HUES6 (cell line): ENCODE results near the gene NOTCH2.
"Not testable (repeated sequence)": the region's sequence is repeated elsewhere in the genome, so short reads cannot be mapped to it uniquely, and the experiment has no call there.

Source experiments
- H3K27ac ChIP-seq: 2 replicates; pipeline ENCODE4 v1.7.0; 2013; ENCODE audit warnings: low read depth, mild to moderate bottlenecking, low read length, inconsistent platforms
- H3K27me3 ChIP-seq: 2 replicates; pipeline ENCODE4 v1.6.1; 2013; ENCODE audit warnings: low read length; ENCODE audit not compliant: control insufficient read depth, insufficient read depth
- H3K36me3 ChIP-seq: 2 replicates; pipeline ENCODE4 v1.6.1; 2013; ENCODE audit warnings: low read length; ENCODE audit not compliant: control insufficient read depth, insufficient read depth
- H3K4me1 ChIP-seq: 2 replicates; pipeline ENCODE4 v1.6.1; 2013; ENCODE audit warnings: low read length; ENCODE audit not compliant: control insufficient read depth, insufficient read depth
- H3K4me3 ChIP-seq: 2 replicates; pipeline ENCODE4 v1.5.1; 2013; ENCODE audit warnings: low read depth, low read length
- H3K9ac ChIP-seq: one replicate; pipeline ENCODE4 v1.6.1; 2013; ENCODE audit warnings: mild to moderate bottlenecking, low read length
- H3K9me3 ChIP-seq: 2 replicates; pipeline ENCODE4 v1.6.1; 2013; ENCODE audit warnings: low read depth, low read length; ENCODE audit not compliant: control insufficient read depth, insufficient read depth

NOTCH2 gene

DNA sequence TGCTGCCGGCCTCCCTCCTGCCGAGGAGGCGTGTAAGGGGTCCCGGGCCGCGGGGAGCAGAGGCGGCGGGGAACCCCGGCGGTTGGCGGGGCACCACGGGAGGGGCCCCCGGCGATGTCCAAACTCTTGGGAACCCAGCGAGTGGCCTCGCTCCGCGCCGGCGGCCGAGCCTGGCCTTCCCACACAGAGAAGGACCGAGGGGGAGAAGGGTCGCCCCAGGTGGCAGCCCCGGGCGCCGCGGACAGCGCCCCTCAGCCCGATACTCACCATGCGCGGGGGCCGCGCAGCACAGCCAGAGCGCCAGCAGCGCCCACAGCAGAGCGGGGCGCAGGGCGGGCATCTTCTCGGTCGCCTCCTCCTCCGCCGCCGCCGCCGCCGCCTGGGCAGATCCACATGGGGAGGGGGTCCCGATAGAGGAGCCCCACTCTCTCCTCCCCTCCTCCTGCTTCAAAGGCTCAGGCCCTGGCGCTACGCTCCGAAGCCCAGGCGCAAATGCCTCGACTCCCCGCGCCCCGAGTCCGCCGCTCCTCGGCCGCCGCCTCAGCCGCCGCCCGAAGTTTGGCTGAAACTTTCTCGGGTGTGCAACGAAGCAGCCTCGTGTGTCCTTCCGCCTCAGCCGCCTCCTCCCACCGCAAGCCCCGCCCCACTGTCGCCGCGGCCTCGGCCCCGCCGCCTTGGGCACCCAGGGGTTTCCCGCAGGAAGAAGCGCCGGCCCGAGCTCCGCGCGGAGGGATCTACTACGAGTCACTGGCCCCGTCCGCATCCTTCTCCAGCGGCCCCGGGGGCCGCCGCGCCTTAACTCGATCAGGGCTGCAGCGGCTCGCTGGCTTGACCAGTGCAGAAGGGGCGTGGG is at the start of gene NOTCH2:
NOTCH2 (minus strand) TSS at position 596 of the 853 bp plus-strand sequence; CDS start at position 340, 256 bp downstream.
- Histone ChIP-seq H3K4me3 (peak within 1 kb of the TSS; percentile 53), H3K9ac (peak within 1 kb of the TSS; percentile 37)
- H3K27ac ChIP-seq, H3K36me3 ChIP-seq, H3K9me3 ChIP-seq, H3K27me3 ChIP-seq, H3K4me1 ChIP-seq: not testable (repeated sequence)

DNA sequence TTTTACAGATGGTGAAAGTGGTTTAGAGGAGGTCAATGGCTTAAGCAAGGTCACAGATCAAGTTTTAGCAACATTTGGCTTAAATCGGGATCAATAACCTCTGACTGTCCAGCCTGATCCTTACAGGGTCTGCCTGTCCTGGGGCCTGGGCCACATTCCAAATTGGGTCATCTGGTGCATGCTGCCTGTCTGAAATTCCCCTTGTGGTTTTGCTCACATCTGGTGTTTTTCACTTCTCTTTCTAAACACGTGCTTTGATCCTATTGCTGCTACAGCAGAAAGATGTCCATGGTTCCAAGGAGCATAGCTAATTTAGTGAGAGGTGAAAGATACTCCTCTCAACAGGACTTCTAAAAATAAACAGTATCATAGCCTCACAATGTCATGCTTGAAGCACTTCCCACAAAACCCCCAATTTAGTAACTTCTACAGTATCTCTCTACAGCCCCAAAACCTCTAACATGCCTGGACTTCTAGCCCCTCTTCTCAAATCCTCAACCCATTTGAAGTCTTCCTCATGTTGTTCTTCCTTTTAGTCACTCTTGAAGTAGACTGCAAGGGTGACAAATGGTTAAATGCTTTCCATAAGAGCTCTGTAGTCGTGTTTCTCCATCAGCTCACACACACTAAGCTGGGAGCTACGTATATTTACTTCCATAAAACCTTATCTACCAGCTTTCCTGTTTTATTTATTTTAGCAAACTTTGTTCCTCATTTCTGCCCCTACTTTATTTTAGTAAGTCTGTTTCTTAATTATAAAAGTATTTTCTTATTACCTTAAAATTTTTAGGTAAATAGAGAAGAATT is 48.1 kb upstream of the NOTCH2 start:
- H3K9ac ChIP-seq, H3K27ac ChIP-seq, H3K9me3 ChIP-seq, H3K27me3 ChIP-seq, H3K36me3 ChIP-seq, H3K4me3 ChIP-seq, H3K4me1 ChIP-seq: not testable (repeated sequence)

DNA sequence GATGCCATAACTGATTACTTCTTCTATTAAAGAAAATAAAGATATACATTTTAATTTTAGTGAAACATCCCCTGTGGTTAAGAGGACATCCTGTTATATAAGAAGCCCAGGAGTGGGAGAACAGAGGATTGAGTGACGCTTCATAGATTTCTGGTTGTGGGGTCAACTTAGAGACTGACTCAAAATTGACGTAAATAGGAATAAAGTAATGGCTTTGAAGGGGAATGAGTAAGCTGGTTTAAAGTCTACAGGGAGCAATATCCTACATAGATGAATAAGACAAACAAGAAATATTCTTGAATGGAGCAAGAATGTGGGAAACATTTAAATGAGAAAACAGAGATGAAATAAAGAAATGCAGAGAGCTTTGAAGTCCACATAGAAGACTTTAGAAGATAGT is 46.6 kb upstream of the NOTCH2 start:
- not testable (repeated sequence) for H3K4me1 ChIP-seq, H3K27ac ChIP-seq, H3K9ac ChIP-seq, H3K4me3 ChIP-seq, H3K27me3 ChIP-seq, H3K36me3 ChIP-seq, H3K9me3 ChIP-seq

GRCh38 chr1:120113134-120113533 is 43.7 kb upstream of the NOTCH2 start:
- not testable (repeated sequence) for H3K9ac ChIP-seq, H3K4me1 ChIP-seq, H3K27me3 ChIP-seq, H3K4me3 ChIP-seq, H3K27ac ChIP-seq, H3K9me3 ChIP-seq, H3K36me3 ChIP-seq

DNA sequence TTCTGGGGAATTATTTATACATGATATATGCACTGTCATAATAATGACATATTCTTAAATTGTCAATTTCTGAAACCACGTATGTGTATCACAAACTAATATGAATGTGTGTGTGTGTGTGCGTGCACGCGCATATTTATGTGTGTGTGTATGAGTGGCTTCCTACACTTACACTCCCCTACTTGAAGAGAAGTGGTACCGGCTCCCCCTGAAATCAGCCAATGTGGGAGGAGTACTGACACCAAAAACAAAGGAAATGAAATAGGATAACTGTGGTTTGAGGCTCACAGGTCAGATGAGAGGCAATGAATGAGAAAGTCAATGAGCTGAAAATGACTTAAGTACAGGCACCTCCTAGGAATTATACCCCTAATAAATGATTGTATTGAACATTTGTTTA is 42.8 kb upstream of the NOTCH2 start:
- H3K9ac ChIP-seq, H3K36me3 ChIP-seq, H3K9me3 ChIP-seq, H3K27me3 ChIP-seq, H3K4me3 ChIP-seq, H3K27ac ChIP-seq, H3K4me1 ChIP-seq: not testable (repeated sequence)

DNA sequence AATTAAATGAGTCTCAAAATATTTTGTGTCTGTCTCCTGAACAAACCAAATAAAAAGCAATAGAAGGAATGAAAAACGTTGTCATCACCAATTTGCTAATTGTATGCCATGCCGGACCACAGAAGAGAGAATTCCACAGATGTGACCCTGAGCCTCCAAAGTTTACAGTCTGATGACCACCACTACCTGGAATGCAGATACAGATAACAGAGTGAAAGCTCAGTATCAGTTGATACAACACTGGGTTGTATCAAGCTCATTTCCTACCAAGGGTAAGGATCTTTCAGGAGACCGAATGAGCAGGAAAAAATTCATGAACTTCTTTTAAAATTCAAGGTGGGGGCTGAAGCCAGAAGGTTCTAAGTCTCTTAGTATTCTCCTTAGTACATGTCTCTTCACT is 42.3 kb upstream of the NOTCH2 start:
- H3K9ac ChIP-seq, H3K9me3 ChIP-seq, H3K27ac ChIP-seq, H3K36me3 ChIP-seq, H3K4me1 ChIP-seq, H3K27me3 ChIP-seq, H3K4me3 ChIP-seq: not testable (repeated sequence)

DNA sequence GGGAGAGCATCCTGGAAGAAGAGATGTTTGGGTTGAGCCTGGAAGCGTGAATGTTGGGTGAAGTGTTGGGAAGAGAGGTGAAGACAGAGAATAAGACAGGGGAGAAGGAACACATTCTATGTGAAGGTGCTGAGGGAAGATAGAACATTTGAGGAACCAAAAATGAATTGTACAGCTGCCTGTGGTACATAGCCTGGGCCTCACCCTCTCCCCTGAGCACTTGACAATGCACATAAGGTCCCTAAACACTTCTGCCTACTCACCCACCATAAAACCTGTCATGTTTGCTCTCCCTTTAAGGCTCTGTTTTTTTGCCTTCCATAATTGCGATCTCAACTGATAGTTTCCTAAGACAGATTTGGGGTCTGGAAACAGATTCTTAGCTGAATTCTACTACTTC is 41.5 kb upstream of the NOTCH2 start:
- H3K27ac ChIP-seq, H3K4me3 ChIP-seq, H3K36me3 ChIP-seq, H3K4me1 ChIP-seq, H3K9ac ChIP-seq, H3K9me3 ChIP-seq, H3K27me3 ChIP-seq: not testable (repeated sequence)

- H3K9ac ChIP-seq, H3K27ac ChIP-seq, H3K9me3 ChIP-seq, H3K4me3 ChIP-seq, H3K36me3 ChIP-seq, H3K27me3 ChIP-seq, H3K4me1 ChIP-seq: not testable (repeated sequence)
Observed at GRCh38 chr1:120109656-120110055, 40.2 kb upstream of the NOTCH2 start.

- H3K4me1 ChIP-seq, H3K9me3 ChIP-seq, H3K9ac ChIP-seq, H3K27me3 ChIP-seq, H3K36me3 ChIP-seq, H3K27ac ChIP-seq, H3K4me3 ChIP-seq: not testable (repeated sequence)
Observed at GRCh38 chr1:120109180-120109579, 39.7 kb upstream of the NOTCH2 start.

DNA sequence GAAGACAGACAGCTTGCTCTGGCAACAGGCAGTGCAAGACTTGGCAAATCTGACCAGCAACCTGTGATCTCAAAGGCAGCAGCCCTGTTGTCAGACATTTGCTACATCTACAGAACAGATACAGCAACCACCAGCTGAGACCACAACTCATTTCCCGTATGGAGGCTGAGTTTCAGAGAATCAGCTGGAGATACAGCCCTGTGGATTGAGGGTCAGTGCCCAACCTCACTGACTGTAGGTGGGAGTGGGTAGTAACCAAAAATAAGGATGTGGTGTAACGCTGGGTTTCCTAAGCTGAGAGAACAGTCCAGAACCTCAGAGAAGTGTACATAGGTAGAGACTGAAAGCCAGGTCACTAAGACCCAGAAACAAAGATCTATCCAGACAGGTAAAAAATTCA is 35.8 kb upstream of the NOTCH2 start:
- H3K36me3 ChIP-seq, H3K4me1 ChIP-seq, H3K27me3 ChIP-seq, H3K9me3 ChIP-seq, H3K9ac ChIP-seq, H3K27ac ChIP-seq, H3K4me3 ChIP-seq: not testable (repeated sequence)

GRCh38 chr1:120103768-120104167 is 34.3 kb upstream of the NOTCH2 start:
- H3K4me3 ChIP-seq, H3K4me1 ChIP-seq, H3K27me3 ChIP-seq, H3K27ac ChIP-seq, H3K9ac ChIP-seq, H3K36me3 ChIP-seq, H3K9me3 ChIP-seq: not testable (repeated sequence)
